GM19193 (cell line): ENCODE measurements around the gene SLC30A4.

Experiments used
- POLR2A ChIP-seq: IDR thresholded peaks from 4 replicates; pipeline ENCODE4 v1.6.1; 2011; ENCODE audit not compliant: insufficient read depth, insufficient read length; ENCODE audit errors: extremely low read depth

SLC30A4 gene, protein sequence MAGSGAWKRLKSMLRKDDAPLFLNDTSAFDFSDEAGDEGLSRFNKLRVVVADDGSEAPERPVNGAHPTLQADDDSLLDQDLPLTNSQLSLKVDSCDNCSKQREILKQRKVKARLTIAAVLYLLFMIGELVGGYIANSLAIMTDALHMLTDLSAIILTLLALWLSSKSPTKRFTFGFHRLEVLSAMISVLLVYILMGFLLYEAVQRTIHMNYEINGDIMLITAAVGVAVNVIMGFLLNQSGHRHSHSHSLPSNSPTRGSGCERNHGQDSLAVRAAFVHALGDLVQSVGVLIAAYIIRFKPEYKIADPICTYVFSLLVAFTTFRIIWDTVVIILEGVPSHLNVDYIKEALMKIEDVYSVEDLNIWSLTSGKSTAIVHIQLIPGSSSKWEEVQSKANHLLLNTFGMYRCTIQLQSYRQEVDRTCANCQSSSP

DNA sequence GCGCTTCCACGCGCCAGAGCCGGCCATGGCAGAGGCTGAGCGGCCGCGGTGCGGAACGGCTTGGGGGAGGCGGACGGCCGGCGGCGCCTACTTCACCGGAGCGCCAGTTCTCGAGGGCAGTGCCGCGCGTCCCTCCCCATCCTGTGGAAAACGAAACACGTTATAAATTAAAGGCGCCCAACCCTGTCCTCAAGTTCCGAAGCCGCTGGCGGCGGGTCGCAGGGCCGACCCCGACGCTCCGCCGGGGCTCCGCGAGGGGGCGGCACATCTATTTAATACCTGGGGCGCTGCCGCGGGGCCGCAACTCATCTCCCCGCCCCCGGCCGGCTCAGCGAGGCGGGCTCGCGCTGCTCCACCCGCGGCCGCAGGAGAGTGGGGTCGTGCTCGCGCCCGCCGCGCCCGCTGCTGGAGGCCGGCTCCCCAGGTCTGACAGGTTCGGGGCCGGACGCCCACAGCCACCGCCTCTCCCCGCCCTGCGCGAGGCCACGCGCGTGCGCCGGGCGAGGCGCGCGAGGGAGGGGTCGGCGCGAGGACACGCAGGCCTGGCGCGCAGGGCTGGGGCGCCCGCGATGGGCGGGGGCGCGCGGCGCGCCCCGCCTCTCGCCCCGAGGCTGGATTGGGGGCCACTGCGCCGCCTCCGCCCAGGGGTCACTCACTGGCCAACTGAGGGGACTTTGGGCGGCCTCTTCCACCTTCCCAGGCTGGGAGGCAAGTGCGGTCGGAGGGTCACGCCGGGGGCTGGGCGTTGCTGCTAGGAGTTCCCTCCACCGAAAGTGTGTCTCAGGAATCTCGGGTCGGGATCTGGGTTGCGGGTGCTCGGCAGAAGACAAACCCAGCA, at the start of gene SLC30A4:
Gene SLC30A4 (minus strand): TSS at position 428 of the 838 bp plus-strand sequence. CDS start 401 bp downstream, at position 27.
- peak; percentile 44 for TF ChIP-seq POLR2A

DNA sequence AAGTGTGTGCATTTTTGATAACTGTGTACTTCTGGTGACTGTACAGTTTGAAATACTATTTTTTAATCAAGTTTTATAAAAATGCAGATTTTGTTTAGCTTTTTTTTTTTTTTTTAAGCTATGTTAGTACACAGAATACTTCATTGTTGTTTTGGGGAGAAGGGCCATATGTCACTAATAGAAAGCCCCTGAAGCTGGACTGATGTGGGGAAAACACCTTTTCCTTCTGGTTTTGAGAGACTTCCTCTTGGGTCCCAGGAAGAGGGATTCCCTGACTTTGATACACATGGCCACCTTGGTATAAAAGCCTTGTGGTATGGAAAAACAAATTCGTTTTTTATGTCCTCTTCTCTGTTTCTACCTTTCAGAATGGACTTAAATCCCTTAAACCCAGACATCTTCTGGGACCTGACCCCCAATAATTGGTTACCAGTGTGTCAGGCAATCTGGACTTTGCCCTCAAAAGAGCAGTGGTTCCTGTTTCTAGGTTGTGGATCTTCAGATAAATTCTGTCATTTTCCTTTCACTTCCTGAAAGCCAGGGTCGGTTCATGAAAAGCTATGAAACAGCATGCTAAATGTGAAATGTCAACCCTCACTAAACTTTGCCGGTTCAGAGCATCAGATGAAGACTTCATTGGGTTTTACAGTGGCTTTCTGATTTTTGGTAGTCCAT, 33.5 kb upstream of the SLC30A4 start:
- TF ChIP-seq POLR2A, result no peak

DNA sequence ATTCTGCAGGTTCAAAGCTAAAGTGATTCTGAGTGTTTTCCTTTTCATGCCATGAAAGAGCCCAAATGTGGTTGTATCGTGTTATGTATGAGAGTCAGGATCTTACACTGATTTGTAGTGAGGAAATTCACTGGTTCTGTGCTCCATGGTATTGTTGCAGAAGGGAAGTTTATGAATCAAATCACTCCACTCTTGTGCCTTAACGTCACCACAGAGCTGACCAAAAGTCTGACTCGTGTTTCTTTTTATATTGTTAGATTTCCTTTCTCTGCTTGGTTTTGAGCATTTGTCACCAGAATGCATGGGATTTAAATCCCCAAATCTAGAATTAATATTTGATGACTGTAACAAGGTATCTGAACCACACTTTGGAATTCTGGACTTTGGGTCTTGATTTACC, 29.1 kb upstream of the SLC30A4 start:
- no peak for TF ChIP-seq POLR2A

DNA sequence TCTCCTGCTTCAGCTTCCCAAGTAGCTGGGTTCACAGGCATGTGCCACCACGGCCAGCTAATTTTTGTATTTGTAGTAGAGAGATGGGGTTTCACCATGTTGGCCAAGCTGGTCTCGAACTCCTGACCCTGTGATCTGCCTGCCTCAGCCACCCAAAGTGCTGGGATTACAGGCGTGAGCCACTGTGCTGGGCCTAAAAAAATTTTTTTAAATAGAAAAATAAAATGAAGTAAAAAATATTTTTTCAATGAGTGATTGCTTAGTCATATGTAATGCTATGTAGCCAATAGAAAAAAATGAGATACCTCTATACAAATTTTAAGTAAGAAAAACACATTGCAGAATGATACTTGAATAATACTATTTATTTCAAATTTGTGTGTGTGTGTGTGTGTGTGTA, 27.9 kb upstream of the SLC30A4 start:
- TF ChIP-seq POLR2A, result no peak

DNA sequence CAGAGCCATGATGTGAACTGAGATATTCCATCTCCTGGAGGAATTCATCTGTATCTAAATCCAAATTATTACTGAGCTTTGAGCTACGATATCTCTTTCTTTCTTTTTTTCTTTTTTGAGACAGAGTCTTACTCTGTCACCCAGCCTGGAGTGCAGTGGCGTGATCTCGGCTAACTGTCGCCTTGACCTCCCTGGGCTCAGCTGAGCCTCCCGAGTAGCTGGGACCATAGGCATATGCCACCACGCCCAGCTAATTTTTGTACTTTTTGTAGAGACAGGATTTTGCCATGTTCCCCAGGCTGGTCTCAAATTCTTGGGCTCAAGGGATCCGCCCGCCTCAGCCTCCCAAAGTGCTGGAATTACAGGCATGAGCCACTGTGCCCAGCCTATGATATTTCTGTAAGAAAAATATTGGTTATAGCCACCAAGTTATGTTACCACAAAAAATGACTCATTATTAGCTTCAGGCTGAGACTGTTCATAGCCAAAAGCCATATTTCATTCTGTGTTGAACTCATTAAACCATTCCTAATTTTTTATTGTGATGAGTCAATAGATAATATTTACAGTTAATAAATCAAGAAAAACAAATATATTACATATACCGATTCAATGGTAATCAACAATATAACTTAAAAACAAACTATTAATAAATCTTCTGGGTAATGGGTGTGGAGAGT, 27.1 kb upstream of the SLC30A4 start:
- TF ChIP-seq POLR2A, result no peak

DNA sequence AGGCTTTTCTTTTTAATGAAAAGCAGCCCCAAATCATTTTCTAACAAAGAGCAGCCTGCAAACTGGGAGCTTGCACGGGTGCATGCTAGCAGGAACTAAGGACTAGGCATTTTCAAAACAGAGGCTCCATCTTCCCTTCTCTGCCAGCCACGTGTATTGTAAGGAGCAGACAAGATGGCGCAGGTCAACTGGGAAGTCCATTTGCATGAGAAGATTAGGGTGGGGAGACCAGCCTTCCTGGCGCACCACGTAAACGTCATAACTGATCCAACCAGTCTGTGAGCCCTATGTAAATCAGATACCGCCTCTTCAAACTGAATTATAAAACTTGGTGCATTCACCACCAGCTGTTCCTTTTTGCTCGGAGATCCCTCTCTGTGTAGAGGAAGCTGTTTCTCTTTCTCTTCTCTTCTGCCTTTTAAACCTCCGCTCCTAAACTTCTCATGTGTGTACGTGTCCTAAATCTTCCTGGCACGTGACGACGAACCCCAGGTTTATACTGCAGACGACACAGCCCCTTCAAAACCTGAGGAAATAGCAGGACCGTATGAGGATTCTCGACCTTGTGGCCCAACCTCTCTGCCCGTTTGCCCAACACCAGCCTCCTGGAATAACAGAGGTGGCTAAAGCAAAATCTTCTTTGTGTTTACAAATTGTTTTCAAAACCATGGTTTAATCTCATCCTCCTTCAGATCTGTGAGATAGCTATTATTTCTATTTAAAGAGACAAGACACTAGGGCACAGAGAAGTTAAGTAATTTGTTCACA, 26.4 kb upstream of the SLC30A4 start:
- TF ChIP-seq POLR2A, result no peak

DNA sequence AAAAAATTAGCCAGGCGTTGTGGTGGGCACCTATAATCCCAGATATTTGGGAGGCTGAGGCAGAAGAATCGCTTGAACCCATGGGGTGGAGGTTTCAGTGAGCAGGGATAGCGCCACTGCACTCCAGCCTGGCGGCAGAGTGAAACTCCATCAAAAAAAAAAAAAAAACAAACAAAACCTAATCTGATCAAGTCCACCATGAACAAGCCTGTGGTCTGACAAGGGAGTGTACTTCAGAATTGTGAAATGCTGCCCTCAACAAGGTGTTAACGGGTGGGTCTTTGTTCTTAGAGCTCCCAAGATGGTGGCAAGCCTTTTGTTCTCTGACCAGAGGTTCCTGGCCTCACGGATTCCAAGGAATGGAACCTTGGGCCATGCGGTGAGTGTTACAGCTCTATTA, 24.2 kb upstream of the SLC30A4 start:
- TF ChIP-seq POLR2A, result no peak

DNA sequence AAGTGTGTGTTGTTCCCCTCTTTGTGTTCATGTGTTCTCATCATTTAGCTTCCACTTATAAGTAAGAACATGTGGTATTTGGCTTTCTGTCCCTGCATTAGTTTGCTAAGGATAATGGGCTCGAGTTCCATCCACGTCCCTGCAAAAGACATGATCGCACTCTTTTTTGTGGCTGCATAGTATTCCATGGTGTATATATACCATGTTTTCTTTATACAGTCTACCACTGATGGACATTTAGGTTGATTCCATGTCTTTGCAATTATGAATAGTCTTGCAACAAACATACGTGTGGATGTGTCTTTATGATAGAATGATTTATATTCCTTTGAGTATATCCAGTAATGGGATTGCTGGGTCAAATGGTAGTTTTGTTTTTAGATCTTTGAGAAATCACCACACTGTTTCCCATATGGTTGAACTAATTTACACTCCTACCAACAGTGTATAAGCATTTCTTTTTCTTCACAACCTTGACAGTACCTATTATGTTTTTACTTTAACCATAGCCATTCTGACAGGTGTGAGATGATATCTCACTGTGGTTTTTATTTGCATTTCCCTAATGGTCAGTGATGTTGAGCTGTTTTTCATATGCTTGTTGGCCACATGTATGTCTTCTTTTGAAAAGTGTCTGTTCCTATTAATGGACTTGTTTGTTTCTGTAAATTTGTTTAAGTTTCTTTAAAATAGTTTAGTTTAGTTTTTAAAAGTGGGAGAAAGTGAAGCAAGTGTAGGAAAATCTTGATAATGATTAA, 21.9 kb upstream of the SLC30A4 start:
- TF ChIP-seq POLR2A, result no peak

DNA sequence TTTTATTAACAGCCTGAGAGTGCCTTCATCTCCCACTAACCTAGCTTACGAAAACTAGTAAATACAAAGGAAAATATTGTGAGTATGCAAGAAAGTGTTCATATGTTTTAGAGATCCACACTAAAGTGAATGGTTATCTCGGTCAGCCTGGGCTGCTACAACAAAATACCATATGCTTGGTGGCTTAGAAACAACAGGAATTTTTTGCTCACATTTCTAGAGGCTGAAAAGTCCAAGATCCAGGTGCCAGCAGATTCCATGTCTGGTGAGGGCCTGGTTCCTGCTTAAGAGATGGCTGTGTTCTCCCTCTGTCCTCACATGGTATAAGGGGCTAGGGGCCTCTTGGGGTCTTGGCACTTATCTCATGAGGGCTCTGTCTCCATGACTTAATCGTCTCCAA, 20.5 kb upstream of the SLC30A4 start:
- no peak for TF ChIP-seq POLR2A

DNA sequence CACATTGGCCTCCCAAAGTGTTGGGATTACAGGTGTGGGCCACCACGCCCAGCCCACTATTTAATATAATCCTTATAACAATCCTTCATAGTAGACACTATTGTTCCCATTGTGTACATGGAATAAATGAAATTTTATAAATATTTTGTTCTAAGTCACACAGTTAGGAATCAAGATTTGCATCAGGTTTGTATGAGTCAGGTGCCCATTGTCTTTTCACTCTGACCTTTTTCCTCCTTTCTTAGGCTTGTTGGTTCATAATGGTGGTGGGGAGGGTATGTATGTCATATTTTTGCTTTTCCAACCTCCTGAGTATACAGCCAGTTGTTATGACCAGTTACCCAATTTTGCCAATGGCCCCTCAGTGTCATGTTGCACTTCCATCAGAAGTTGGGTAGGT, 18.0 kb upstream of the SLC30A4 start:
- TF ChIP-seq POLR2A, result no peak

DNA sequence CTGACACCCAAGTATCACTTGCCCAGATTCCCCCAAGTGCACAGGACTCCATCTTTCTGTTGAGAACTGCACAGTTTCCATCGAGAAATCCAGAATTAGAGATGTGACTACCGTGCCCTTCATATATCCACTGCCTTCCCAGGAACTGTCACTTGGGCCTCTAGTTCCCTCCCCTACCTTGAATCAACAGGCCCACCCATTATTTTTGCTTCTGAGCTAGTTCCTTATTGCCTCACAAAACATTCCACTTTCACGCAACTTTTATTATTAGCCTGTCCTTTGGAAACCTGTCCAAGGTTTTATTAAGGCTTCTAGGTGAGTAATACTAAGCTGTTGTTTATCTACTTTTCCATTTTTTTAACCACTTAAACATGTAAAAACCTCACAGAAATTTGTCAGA, 17.1 kb upstream of the SLC30A4 start:
- TF ChIP-seq POLR2A, result no peak

DNA sequence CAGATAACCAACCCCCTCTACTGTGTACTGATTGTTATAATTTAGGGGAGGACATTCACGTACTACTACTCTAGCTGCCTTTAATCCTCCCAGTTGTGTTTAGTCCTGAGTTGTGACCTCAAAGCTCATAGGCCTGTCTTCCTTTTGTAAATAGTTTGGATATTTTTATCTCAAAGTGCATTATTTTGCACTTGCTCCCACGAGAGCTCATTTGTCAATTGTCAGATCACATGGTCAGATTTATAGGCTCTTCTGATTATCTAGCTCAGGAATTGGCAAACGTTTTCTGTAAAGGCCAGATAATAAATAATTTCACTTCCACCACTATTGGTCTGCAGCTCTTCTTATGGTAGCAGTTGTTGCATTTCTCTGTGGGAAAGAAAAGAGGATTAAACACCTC, 14.4 kb upstream of the SLC30A4 start:
- TF ChIP-seq POLR2A, result no peak

DNA sequence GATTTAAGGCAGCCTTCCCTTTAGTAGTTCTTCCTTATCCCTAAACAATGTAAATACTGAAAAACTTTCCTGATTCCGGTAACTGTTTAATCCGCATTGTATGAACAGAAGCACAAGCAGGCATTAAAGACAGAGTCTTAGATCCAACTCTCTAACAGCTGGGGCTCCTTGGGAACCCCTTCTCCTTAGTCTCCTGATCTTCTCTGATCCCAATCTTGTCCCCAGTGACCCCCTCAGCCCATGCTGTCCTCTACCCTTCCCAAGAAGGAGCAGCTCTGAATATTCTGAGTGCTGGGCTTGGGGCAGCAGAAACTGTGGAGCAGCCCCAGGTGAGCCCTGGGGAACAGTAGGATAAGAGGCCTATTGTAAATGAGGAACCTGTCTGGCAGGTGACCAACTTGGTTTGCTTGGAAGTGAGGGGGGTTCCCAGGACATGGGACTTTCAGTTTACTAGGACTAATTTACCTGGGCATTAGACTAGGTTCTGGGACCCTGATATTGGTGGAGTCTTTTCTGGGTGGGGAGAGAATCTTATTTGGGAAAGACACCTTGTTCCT, 13.0 kb upstream of the SLC30A4 start:
- TF ChIP-seq POLR2A, result no peak
